GM12878 (cell line): ENCODE results near the gene DNPEP.

Source experiments
- MXI1 ChIP-seq: fragments of 150-350 bp; IDR thresholded peaks from 2 replicates; pipeline ENCODE4 v1.6.1; 2011; ENCODE audit warnings: low read depth, mild to moderate bottlenecking, inconsistent platforms, low read length, improper control_type of control experiment
- NFIC ChIP-seq: IDR thresholded peaks from 2 replicates; pipeline ENCODE4 v1.6.1; 2012; ENCODE audit warnings: low read depth, mild to moderate bottlenecking, inconsistent platforms, low read length, moderate library complexity
- NRF1 ChIP-seq: conservative IDR thresholded peaks from 2 replicates; pipeline ENCODE4 v1.6.1; 2011; ENCODE audit warnings: mild to moderate bottlenecking, low read depth, low read length, improper control_type of control experiment
- TARDBP ChIP-seq: IDR thresholded peaks from 2 replicates; pipeline ENCODE4 v1.6.1; 2016; ENCODE audit warnings: borderline replicate concordance
- ZNF207 ChIP-seq: fragments of 450-650 bp; IDR thresholded peaks from 2 replicates; pipeline ENCODE4 v1.6.1; 2014; ENCODE audit warnings: antibody characterized with exemption, mild to moderate bottlenecking, borderline replicate concordance
- ZNF274 ChIP-seq: IDR thresholded peaks from one replicate; pipeline ENCODE4 v1.8.0; 2011; ENCODE audit not compliant: insufficient read length, insufficient read depth
- ZNF384 ChIP-seq: IDR thresholded peaks from 2 replicates; pipeline ENCODE4 v1.6.1; 2012; ENCODE audit warnings: low read depth, mild to moderate bottlenecking, low read length, improper control_type of control experiment, borderline replicate concordance
- TF ChIP-seq, protein P1 (sequence below), 3 experiments: IDR thresholded peaks in 2 of 3; conservative IDR thresholded peaks in 1 of 3; 2 replicates each; pipeline ENCODE4 v1.5.1; 2011; ENCODE audit warnings: low read depth in 3 of 3, low read length in 3 of 3, mild to moderate bottlenecking in 3 of 3, control low read depth in 2 of 3, moderate library complexity in 2 of 3, inconsistent platforms in 1 of 3, mixed read lengths in 1 of 3; ENCODE audit not compliant: control insufficient read depth in 2 of 3, insufficient read depth in 1 of 3; ENCODE audit errors: extremely low read depth in 1 of 3
- TF ChIP-seq, protein P2 (sequence below): IDR thresholded peaks from 2 replicates; pipeline ENCODE4 v1.6.1; 2011; ENCODE audit warnings: borderline replicate concordance, low read depth, mild to moderate bottlenecking, moderate library complexity, mixed read lengths, low read length; ENCODE audit not compliant: insufficient read depth; ENCODE audit errors: extremely low read length
- TF ChIP-seq, protein P3 (sequence below): fragments of 450-650 bp; IDR thresholded peaks from 2 replicates; pipeline ENCODE4 v1.6.1; 2017; ENCODE audit warnings: mild to moderate bottlenecking

GRCh38 chr2:219415580-219416234 lies 28.0 kb upstream of the DNPEP start:
- TF ChIP-seq ZNF207 (no peak), TARDBP (no peak), MXI1 (no peak), NFIC (no peak), ZNF384 (no peak), NRF1 (no peak), ZNF274 (no peak)
- TF ChIP-seq, protein P1, sequence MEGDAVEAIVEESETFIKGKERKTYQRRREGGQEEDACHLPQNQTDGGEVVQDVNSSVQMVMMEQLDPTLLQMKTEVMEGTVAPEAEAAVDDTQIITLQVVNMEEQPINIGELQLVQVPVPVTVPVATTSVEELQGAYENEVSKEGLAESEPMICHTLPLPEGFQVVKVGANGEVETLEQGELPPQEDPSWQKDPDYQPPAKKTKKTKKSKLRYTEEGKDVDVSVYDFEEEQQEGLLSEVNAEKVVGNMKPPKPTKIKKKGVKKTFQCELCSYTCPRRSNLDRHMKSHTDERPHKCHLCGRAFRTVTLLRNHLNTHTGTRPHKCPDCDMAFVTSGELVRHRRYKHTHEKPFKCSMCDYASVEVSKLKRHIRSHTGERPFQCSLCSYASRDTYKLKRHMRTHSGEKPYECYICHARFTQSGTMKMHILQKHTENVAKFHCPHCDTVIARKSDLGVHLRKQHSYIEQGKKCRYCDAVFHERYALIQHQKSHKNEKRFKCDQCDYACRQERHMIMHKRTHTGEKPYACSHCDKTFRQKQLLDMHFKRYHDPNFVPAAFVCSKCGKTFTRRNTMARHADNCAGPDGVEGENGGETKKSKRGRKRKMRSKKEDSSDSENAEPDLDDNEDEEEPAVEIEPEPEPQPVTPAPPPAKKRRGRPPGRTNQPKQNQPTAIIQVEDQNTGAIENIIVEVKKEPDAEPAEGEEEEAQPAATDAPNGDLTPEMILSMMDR (IDR thresholded peaks at IDR 0.05 in 2 of 3, conservative IDR thresholded peaks at IDR 0.05 in 1 of 3; ENCODE audit: control insufficient read depth in 2 of 3, extremely low read depth in 1 of 3, insufficient read depth in 1 of 3, low read depth in 3 of 3, low read length in 3 of 3), result no peak
- TF ChIP-seq, protein P2, sequence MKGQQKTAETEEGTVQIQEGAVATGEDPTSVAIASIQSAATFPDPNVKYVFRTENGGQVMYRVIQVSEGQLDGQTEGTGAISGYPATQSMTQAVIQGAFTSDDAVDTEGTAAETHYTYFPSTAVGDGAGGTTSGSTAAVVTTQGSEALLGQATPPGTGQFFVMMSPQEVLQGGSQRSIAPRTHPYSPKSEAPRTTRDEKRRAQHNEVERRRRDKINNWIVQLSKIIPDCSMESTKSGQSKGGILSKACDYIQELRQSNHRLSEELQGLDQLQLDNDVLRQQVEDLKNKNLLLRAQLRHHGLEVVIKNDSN, result no peak
- TF ChIP-seq, protein P3, sequence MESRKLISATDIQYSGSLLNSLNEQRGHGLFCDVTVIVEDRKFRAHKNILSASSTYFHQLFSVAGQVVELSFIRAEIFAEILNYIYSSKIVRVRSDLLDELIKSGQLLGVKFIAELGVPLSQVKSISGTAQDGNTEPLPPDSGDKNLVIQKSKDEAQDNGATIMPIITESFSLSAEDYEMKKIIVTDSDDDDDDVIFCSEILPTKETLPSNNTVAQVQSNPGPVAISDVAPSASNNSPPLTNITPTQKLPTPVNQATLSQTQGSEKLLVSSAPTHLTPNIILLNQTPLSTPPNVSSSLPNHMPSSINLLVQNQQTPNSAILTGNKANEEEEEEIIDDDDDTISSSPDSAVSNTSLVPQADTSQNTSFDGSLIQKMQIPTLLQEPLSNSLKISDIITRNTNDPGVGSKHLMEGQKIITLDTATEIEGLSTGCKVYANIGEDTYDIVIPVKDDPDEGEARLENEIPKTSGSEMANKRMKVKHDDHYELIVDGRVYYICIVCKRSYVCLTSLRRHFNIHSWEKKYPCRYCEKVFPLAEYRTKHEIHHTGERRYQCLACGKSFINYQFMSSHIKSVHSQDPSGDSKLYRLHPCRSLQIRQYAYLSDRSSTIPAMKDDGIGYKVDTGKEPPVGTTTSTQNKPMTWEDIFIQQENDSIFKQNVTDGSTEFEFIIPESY, result no peak
